Thyroid gland (tissue), 4 donors: ENCODE results near the gene EXOSC2.

Experiments
- POLR2A ChIP-seq, 2 donors: fragments of 450-650 bp; IDR thresholded peaks; one replicate each; pipeline ENCODE4 v1.6.1; 2017; ENCODE audit warnings: antibody characterized with exemption in 2 of 2, mild to moderate bottlenecking in 2 of 2, moderate library complexity in 1 of 2
- TF ChIP-seq, protein P1 (sequence below), 6 experiments: fragments of 200-600 bp in 3 of 6; fragments of 450-650 bp in 3 of 6; sonication (generic) in 3 of 6; IDR thresholded peaks; one replicate each; pipeline ENCODE4 v1.5.1; 2016 to 2019; ENCODE audit warnings: antibody characterized with exemption in 6 of 6, mild to moderate bottlenecking in 2 of 6, inconsistent platforms in 1 of 6, moderate library complexity in 1 of 6

GRCh38 chr9:130670644-130671043, 22.9 kb upstream of the EXOSC2 start:
- TF ChIP-seq, protein P1, sequence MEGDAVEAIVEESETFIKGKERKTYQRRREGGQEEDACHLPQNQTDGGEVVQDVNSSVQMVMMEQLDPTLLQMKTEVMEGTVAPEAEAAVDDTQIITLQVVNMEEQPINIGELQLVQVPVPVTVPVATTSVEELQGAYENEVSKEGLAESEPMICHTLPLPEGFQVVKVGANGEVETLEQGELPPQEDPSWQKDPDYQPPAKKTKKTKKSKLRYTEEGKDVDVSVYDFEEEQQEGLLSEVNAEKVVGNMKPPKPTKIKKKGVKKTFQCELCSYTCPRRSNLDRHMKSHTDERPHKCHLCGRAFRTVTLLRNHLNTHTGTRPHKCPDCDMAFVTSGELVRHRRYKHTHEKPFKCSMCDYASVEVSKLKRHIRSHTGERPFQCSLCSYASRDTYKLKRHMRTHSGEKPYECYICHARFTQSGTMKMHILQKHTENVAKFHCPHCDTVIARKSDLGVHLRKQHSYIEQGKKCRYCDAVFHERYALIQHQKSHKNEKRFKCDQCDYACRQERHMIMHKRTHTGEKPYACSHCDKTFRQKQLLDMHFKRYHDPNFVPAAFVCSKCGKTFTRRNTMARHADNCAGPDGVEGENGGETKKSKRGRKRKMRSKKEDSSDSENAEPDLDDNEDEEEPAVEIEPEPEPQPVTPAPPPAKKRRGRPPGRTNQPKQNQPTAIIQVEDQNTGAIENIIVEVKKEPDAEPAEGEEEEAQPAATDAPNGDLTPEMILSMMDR (IDR thresholded peaks at IDR 0.05): no peak
- no peak for TF ChIP-seq POLR2A (IDR thresholded peaks at IDR 0.05)
